H1 (cell line): ENCODE results near the gene ZMIZ1. TPM values are rescaled to one million over a fixed set of nuclear protein-coding genes. Genes with fewer than 3 reads are reported as not detected.

ENCODE experiments used
- BACH1 ChIP-seq: IDR thresholded peaks from 2 replicates; pipeline ENCODE4 v1.6.1; 2012; ENCODE audit warnings: low read length, improper control_type of control experiment
- FOSL1 ChIP-seq: IDR thresholded peaks from 2 replicates; pipeline ENCODE4 v1.6.1; 2011; ENCODE audit warnings: mild to moderate bottlenecking, low read depth, low read length, moderate library complexity; ENCODE audit not compliant: insufficient read depth
- MAFK ChIP-seq: IDR thresholded peaks from 2 replicates; pipeline ENCODE4 v1.6.1; 2012; ENCODE audit warnings: low read depth, mild to moderate bottlenecking, improper control_type of control experiment, low read length
- NANOG ChIP-seq: IDR thresholded peaks from 2 replicates; pipeline ENCODE4 v1.6.1; 2011; ENCODE audit warnings: low read length, low read depth, mild to moderate bottlenecking, inconsistent platforms; ENCODE audit not compliant: insufficient read depth, poor library complexity, severe bottlenecking
- POLR2A ChIP-seq, 2 experiments: IDR thresholded peaks; 1 replicate in 1 of 2; 2 replicates in 1 of 2; pipeline ENCODE4 v1.6.1; 2011; ENCODE audit warnings: low read depth in 2 of 2, low read length in 2 of 2, mild to moderate bottlenecking in 2 of 2; ENCODE audit errors: control extremely low read depth in 1 of 2
- RFX5 ChIP-seq: IDR thresholded peaks from 2 replicates; pipeline ENCODE4 v1.6.1; 2011; ENCODE audit warnings: low read depth, low read length, improper control_type of control experiment, borderline replicate concordance
- SAP30 ChIP-seq: fragments of 300-600 bp; sonication (generic); IDR thresholded peaks from 2 replicates; pipeline ENCODE4 v1.7.1; 2012; ENCODE audit warnings: low read length, moderate library complexity, mild to moderate bottlenecking, inconsistent platforms; ENCODE audit not compliant: insufficient read depth, insufficient replicate concordance
- SUZ12 ChIP-seq: fragments of 200-600 bp; sonication (generic); IDR thresholded peaks from 2 replicates; pipeline ENCODE4 v1.6.1; 2012; ENCODE audit warnings: mild to moderate bottlenecking, inconsistent platforms, low read length, moderate library complexity, mixed read lengths
- TBP ChIP-seq: IDR thresholded peaks from 2 replicates; pipeline ENCODE4 v1.6.1; 2011; ENCODE audit warnings: low read depth, low read length, improper control_type of control experiment
- TEAD4 ChIP-seq: IDR thresholded peaks from 2 replicates; pipeline ENCODE4 v1.6.1; 2012; ENCODE audit warnings: low read depth, low read length, inconsistent platforms, mixed read lengths
- polyA plus RNA-seq, 7 experiments: library from polyadenylated mRNA; depleted of rRNA in 3 of 7; stranded (reverse) in 5 of 7; unstranded in 2 of 7; fragments of >200 nt in 5 of 7; fragments of 200-250 nt in 2 of 7; gene quantifications; 1 replicate in 5 of 7; 2 replicates in 1 of 7; 4 replicates in 1 of 7; pipeline versions ENCODE4 v1.2.1 to v1.2.3, GENCODE V29; 2011 to 2013; ENCODE audit warnings: missing spikeins in 2 of 7, mixed read lengths in 2 of 7
- total RNA-seq: library from RNA; stranded (reverse); fragmentation: NEBNext Ultra II Directional; extraction: Animal tissue kit (Norgen Biotek cat#: 25700); gene quantifications from 2 replicates; pipeline ENCODE4 v1.2.1, GENCODE V29; 2021

The ZMIZ1 gene
- total and polyA plus RNA-seq, 2 of the 8 experiments (the other 6 are each of a cell fraction or from before 2014, with no cell fraction given) = 8.1 to 28.0 TPM

DNA sequence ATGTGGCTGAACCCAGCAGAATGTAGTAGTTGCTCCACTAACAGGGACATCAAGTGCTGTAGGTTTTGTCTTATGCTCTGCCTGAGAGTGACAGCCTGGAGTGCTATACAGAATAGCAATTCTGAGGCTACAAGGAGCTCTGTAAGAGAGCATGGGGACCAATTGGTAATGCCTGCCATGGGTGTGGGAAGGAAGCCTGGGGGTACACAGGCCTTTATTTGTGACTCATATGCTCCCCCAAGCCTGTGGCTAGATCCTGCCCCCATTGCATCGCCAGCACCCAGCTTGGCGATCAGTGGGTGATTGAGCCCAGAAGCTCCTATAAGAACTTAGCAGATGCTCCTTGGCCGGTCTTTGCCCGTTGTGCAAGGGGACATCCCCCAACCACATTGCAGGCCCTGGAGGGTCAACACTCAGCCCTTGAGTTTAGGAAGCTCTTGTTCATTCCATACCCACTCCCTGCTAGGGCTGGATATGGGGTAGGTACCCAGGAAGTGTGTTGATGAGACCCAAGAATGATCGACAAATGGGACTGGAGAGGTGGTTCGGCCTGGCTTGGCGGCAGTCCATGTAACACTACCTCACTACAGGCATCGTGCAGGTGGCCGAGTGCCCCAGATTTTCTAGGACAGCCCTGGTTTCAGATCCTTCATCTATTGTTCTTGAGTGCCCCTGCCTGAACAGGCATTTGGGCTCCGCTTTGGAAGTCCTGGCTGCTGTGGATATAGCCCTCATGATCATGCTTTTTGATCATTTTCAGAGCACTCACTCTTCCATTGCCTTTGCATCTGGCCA is 37.7 kb downstream of the ZMIZ1 start (continued):
- no peak for TF ChIP-seq FOSL1
- TF ChIP-seq SUZ12 = no peak
- no peak for TF ChIP-seq TEAD4
- TF ChIP-seq NANOG = no peak
- TF ChIP-seq TBP = no peak
- TF ChIP-seq BACH1 = no peak
- TF ChIP-seq SAP30 = no peak
- TF ChIP-seq MAFK = no peak
- TF ChIP-seq RFX5 = no peak
- no peak for TF ChIP-seq POLR2A (IDR thresholded peaks at IDR 0.05; ENCODE audit: control extremely low read depth in 1 of 2, low read depth in 2 of 2, low read length in 2 of 2)
